ENCODE data around the gene KCTD17. TPM values are rescaled to one million over a fixed set of nuclear protein-coding genes. Genes with fewer than 3 reads are reported as not detected.
A peak's percentile ranks its signal among the peaks of the same experiment; 100 is the strongest.

Gene KCTD17
- total RNA-seq, 4 donors from 2014 or later, result 7.4 to 24.7 (median 20.2) TPM

GRCh38 chr22:37009490-37009889, 42.1 kb upstream of the KCTD17 start:
- TF ChIP-seq EP300 (IDR thresholded peaks at IDR 0.05), result no peak
- no peak for TF ChIP-seq CTCF (IDR thresholded peaks at IDR 0.05)
- no peak for TF ChIP-seq POLR2A (IDR thresholded peaks at IDR 0.05)
- no peak for DNase-seq (ENCODE audit: low spot score in 2 of 2)
- H3K4me1 ChIP-seq, result peaks cover 0 to 23% (median 8%) of the 10 kb centered on the region in 4 donors
- H3K4me3 ChIP-seq, result no peak overlapping the region
- H3K27me3 ChIP-seq, result no peaks in the 10 kb centered on the region
- no peak overlapping the region for H3K27ac ChIP-seq
- peaks cover 0 to 9% (median 0%) of the 10 kb centered on the region in 3 donors for H3K36me3 ChIP-seq
- no peaks in the 10 kb centered on the region for H3K9me3 ChIP-seq
- 77 to 87% methylated on average over 2 of the region's 2 CpGs for WGBS, 2 donors

- no peaks in the 10 kb centered on the region for H3K9me3 ChIP-seq
- H3K27ac ChIP-seq, result no peak overlapping the region
- TF ChIP-seq EP300 (IDR thresholded peaks at IDR 0.05) (no peak), CTCF (IDR thresholded peaks at IDR 0.05) (no peak), POLR2A (IDR thresholded peaks at IDR 0.05) (no peak)
- WGBS, 2 donors, result 81 to 94% methylated on average over 4 of the region's 4 CpGs
- peaks cover 0 to 30% (median 13%) of the 10 kb centered on the region in 4 donors for H3K4me1 ChIP-seq
- no peaks in the 10 kb centered on the region for H3K27me3 ChIP-seq
- no peak overlapping the region for H3K4me3 ChIP-seq
- H3K36me3 ChIP-seq, result peaks cover 0 to 9% (median 0%) of the 10 kb centered on the region in 3 donors
- no peak for DNase-seq (ENCODE audit: low spot score in 2 of 2)
Measured at GRCh38 chr22:37010174-37010573, 41.4 kb upstream of the KCTD17 start.

GRCh38 chr22:37010976-37011375, 40.6 kb upstream of the KCTD17 start:
- peaks cover 0 to 35% (median 15%) of the 10 kb centered on the region in 4 donors for H3K4me1 ChIP-seq
- H3K4me3 ChIP-seq, result no peak overlapping the region
- no peak for DNase-seq (ENCODE audit: low spot score in 2 of 2)
- no peaks in the 10 kb centered on the region for H3K27me3 ChIP-seq
- H3K27ac ChIP-seq, result no peak overlapping the region
- peaks cover 0 to 9% (median 0%) of the 10 kb centered on the region in 3 donors for H3K36me3 ChIP-seq
- 88 to 89% methylated on average over 17 to 20 of the region's 20 CpGs for WGBS, 2 donors
- H3K9me3 ChIP-seq, result no peaks in the 10 kb centered on the region
- TF ChIP-seq EP300 (IDR thresholded peaks at IDR 0.05) (no peak), POLR2A (IDR thresholded peaks at IDR 0.05) (no peak), CTCF (IDR thresholded peaks at IDR 0.05) (no peak)

GRCh38 chr22:37011472-37011871, 40.1 kb upstream of the KCTD17 start:
- Histone ChIP-seq H3K36me3 (peaks cover 0 to 14% (median 0%) of the 10 kb centered on the region in 3 donors), H3K27me3 (no peaks in the 10 kb centered on the region), H3K9me3 (no peaks in the 10 kb centered on the region), H3K4me1 (peaks cover 0 to 40% (median 16%) of the 10 kb centered on the region in 4 donors), H3K4me3 (no peak overlapping the region), H3K27ac (peak overlapping the region in 2 of 4 donors; percentile 50 to 65)
- TF ChIP-seq CTCF (IDR thresholded peaks at IDR 0.05) (no peak), EP300 (IDR thresholded peaks at IDR 0.05) (no peak), POLR2A (IDR thresholded peaks at IDR 0.05) (no peak)
- no peak for DNase-seq (ENCODE audit: low spot score in 2 of 2)
- WGBS, 2 donors, result 93 to 98% methylated on average over 3 of the region's 3 CpGs

- TF ChIP-seq CTCF (IDR thresholded peaks at IDR 0.05) (no peak), POLR2A (IDR thresholded peaks at IDR 0.05) (no peak), EP300 (IDR thresholded peaks at IDR 0.05) (no peak)
- Histone ChIP-seq H3K4me1 (peaks cover 0 to 49% (median 25%) of the 10 kb centered on the region in 4 donors), H3K4me3 (no peak overlapping the region), H3K36me3 (peaks cover 0 to 24% (median 0%) of the 10 kb centered on the region in 3 donors), H3K27ac (peak overlapping the region in 3 of 4 donors; percentile 17 to 65 (median 50)), H3K27me3 (no peaks in the 10 kb centered on the region), H3K9me3 (no peaks in the 10 kb centered on the region)
- 74 to 80% methylated on average over 8 to 9 of the region's 9 CpGs for WGBS, 2 donors
- no peak for DNase-seq (ENCODE audit: low spot score in 2 of 2)
Measured at GRCh38 chr22:37012262-37012904, 39.2 kb upstream of the KCTD17 start.

Measured in tibial nerve (tissue), 4 donors.